GM06990 (cell line): ENCODE measurements around the gene FCN1.

Experiments used
- DNase-seq: peaks from one replicate; pipeline ENCODE4 v3.0.0-alpha.2; 2011; ENCODE audit not compliant: insufficient read length; ENCODE audit errors: extremely low read depth
- H3K27me3 ChIP-seq: replicated peaks from 2 replicates; pipeline ENCODE4 v1.6.0; 2011; ENCODE audit warnings: low read length; ENCODE audit not compliant: control insufficient read depth, insufficient read depth
- H3K36me3 ChIP-seq: 2 replicates; pipeline ENCODE4 v1.5.1; 2011; ENCODE audit warnings: low read length; ENCODE audit not compliant: control insufficient read depth, insufficient read depth
- H3K4me3 ChIP-seq: replicated peaks from 2 replicates; pipeline ENCODE4 v1.5.1; 2011; ENCODE audit warnings: low read depth, mild to moderate bottlenecking, control low read depth, low read length
- TF ChIP-seq, protein P1 (sequence below): IDR thresholded peaks from 2 replicates; pipeline ENCODE4 v1.5.1; 2011; ENCODE audit warnings: low read length, control low read depth, mild to moderate bottlenecking, inconsistent platforms; ENCODE audit not compliant: insufficient read depth, poor library complexity, severe bottlenecking

Gene FCN1

GRCh38 chr9:134902936-134903335 lies 14.8 kb downstream of the FCN1 start:
- no peak for DNase-seq
- TF ChIP-seq, protein P1, sequence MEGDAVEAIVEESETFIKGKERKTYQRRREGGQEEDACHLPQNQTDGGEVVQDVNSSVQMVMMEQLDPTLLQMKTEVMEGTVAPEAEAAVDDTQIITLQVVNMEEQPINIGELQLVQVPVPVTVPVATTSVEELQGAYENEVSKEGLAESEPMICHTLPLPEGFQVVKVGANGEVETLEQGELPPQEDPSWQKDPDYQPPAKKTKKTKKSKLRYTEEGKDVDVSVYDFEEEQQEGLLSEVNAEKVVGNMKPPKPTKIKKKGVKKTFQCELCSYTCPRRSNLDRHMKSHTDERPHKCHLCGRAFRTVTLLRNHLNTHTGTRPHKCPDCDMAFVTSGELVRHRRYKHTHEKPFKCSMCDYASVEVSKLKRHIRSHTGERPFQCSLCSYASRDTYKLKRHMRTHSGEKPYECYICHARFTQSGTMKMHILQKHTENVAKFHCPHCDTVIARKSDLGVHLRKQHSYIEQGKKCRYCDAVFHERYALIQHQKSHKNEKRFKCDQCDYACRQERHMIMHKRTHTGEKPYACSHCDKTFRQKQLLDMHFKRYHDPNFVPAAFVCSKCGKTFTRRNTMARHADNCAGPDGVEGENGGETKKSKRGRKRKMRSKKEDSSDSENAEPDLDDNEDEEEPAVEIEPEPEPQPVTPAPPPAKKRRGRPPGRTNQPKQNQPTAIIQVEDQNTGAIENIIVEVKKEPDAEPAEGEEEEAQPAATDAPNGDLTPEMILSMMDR = no peak
- Histone ChIP-seq H3K4me3 (no peak overlapping the region), H3K27me3 (no peaks in the 10 kb centered on the region), H3K36me3 (no peaks in the 10 kb centered on the region)

DNA sequence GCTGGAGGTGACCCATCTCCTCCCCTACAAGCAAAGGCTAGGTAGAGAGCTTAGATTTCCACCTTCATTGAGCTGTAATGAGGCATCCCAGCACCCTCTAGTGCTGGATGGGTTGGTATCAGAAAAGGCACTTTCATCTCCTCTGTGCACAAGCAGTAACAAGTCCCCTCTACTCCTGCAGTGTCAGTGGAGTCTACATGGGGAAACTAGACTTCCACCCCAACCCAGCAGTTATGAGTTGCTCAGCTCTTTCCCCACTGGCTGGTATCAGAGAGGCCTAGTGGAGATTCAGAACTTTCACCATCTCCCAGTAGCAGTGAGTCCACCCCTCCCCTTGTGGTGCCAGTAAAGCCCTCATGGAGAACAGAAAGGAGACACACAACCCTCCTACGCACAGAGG lies 17.9 kb downstream of the FCN1 start:
- TF ChIP-seq, protein P1 = peak; percentile 11
- H3K4me3 ChIP-seq = no peak overlapping the region
- DNase-seq = no peak
- H3K36me3 ChIP-seq = no peaks in the 10 kb centered on the region
- no peaks in the 10 kb centered on the region for H3K27me3 ChIP-seq

- DNase-seq = no peak
- TF ChIP-seq, protein P1 = no peak
- Histone ChIP-seq H3K4me3 (no peak overlapping the region), H3K36me3 (no peaks in the 10 kb centered on the region), H3K27me3 (no peaks in the 10 kb centered on the region)
Observed at GRCh38 chr9:134899168-134899567, 18.5 kb downstream of the FCN1 start.

- Histone ChIP-seq H3K27me3 (no peaks in the 10 kb centered on the region), H3K36me3 (no peaks in the 10 kb centered on the region), H3K4me3 (no peak overlapping the region)
- TF ChIP-seq, protein P1 = no peak
- no peak for DNase-seq
Observed at GRCh38 chr9:134898319-134898718, 19.4 kb downstream of the FCN1 start.

- no peak for DNase-seq
- TF ChIP-seq, protein P1 = no peak
- no peaks in the 10 kb centered on the region for H3K27me3 ChIP-seq
- no peaks in the 10 kb centered on the region for H3K36me3 ChIP-seq
- no peak overlapping the region for H3K4me3 ChIP-seq
Observed at GRCh38 chr9:134897584-134898170, 20.0 kb downstream of the FCN1 start.
